Measurements from ENCODE around the gene GRM1.

Gene GRM1

GRCh38 chr6:146472918-146473317, 444.1 kb downstream of the GRM1 start:
- DNase-seq (ENCODE audit: low spot score): no peak

- no peak for DNase-seq (ENCODE audit: low spot score)
These were observed 452.7 kb downstream of the GRM1 start for GRCh38 chr6:146481527-146481926.

- DNase-seq (ENCODE audit: low spot score): no peak
These were observed 455.5 kb downstream of the GRM1 start for GRCh38 chr6:146484411-146484810.
